ENCODE measurements around the gene GHDC.

- TF ChIP-seq POLR2AphosphoS5 (IDR thresholded peaks at IDR 0.05) (no peak), REST (IDR thresholded peaks at IDR 0.05; ENCODE audit: borderline replicate concordance) (no peak)
Observed at GRCh38 chr17:42167807-42168206, 26.5 kb downstream of the GHDC start.

Measured in neural cell (in vitro differentiated cells).